Stomach (tissue), 4 donors: Measurements from ENCODE around the gene LAMB4.

Source experiments
- POLR2A ChIP-seq, 4 donors: fragments of 450-650 bp; IDR thresholded peaks; one replicate each; pipeline ENCODE4 v1.6.1; 2016; ENCODE audit warnings: antibody characterized with exemption in 4 of 4, control low read depth in 2 of 4, mild to moderate bottlenecking in 1 of 4, moderate library complexity in 1 of 4
- POLR2AphosphoS5 ChIP-seq, 3 donors: sonication (generic); formaldehyde crosslinking; IDR thresholded peaks; one replicate each; pipeline ENCODE4 v1.6.1; 2016; ENCODE audit warnings: antibody characterized with exemption in 3 of 3

GRCh38 chr7:108122181-108122580 lies 8.0 kb downstream of the LAMB4 start:
- TF ChIP-seq POLR2AphosphoS5 (IDR thresholded peaks at IDR 0.05) (no peak), POLR2A (IDR thresholded peaks at IDR 0.05) (no peak)
